MCF 10A (cell line): Measurements from ENCODE around the gene ST6GAL2. TPM values are rescaled to one million over a fixed set of nuclear protein-coding genes. Genes with fewer than 3 reads are reported as not detected.

ENCODE experiments used
- BruUV-seq: library from RNA; stranded (reverse); fragments of 400-500 nt; replicated peaks from 2 replicates; lab custom pipeline; 2021; lab: Mats Ljungman, UMichigan
- CTCF ChIA-PET: fragments of 300-600 bp; sonication (Branson Sonifier 250); formaldehyde crosslinking; extraction: SDS; loops from one replicate; lab custom pipeline; 2021; ENCODE audit warnings: antibody characterized with exemption, inconsistent platforms; lab: Yijun Ruan, JAX
- POLR2A ChIA-PET: fragments of 300-600, 350-650 bp; sonication (Branson Sonifier 250); formaldehyde crosslinking; extraction: SDS; loops from one replicate; lab custom pipeline; 2020; ENCODE audit warnings: antibody characterized with exemption, inconsistent platforms; lab: Yijun Ruan, JAX
- DNase-seq: peaks from one replicate; pipeline ENCODE4 v3.0.0-alpha.2; 2018; ENCODE audit not compliant: unreplicated experiment
- H3K27ac Mint-ChIP-seq: one replicate; pipeline ENCODE4 v1.8.0; 2022; ENCODE audit warnings: mild to moderate bottlenecking, low read depth, mixed read lengths; ENCODE audit not compliant: unreplicated experiment
- H3K27me3 Mint-ChIP-seq: one replicate; pipeline ENCODE4 v1.8.0; 2022; ENCODE audit warnings: mixed read lengths; ENCODE audit not compliant: insufficient read depth, unreplicated experiment
- H3K36me3 Mint-ChIP-seq: one replicate; pipeline ENCODE4 v1.8.0; 2022; ENCODE audit warnings: mild to moderate bottlenecking, moderate library complexity, mixed read lengths; ENCODE audit not compliant: insufficient read depth, unreplicated experiment
- H3K4me1 Mint-ChIP-seq: one replicate; pipeline ENCODE4 v1.8.0; 2022; ENCODE audit warnings: mixed read lengths; ENCODE audit not compliant: insufficient read depth, unreplicated experiment
- H3K4me3 Mint-ChIP-seq: one replicate; pipeline ENCODE4 v1.8.0; 2022; ENCODE audit warnings: mild to moderate bottlenecking, moderate library complexity, mixed read lengths; ENCODE audit not compliant: unreplicated experiment
- H3K9me3 Mint-ChIP-seq: one replicate; pipeline ENCODE4 v1.8.0; 2022; ENCODE audit warnings: mixed read lengths; ENCODE audit not compliant: unreplicated experiment
- intact Hi-C: fragments of 100-400 bp; cut with micrococcal nuclease; formaldehyde crosslinking; loops from 2 replicates; pipeline ENCODE4 v1.14.1; 2022
- total RNA-seq: library from RNA; stranded (reverse); gene quantifications from 2 replicates; pipeline ENCODE4 v1.2.3, GENCODE V29; 2022
- TF ChIP-seq, protein P1 (sequence below): fragments of 200-600 bp; IDR thresholded peaks from one replicate; pipeline ENCODE4 v1.8.0; 2022; ENCODE audit warnings: antibody characterized with exemption, mild to moderate bottlenecking; ENCODE audit not compliant: unreplicated experiment

The ST6GAL2 gene
- total RNA-seq, 1 experiment from 2014 or later = 0.68 TPM

DNA sequence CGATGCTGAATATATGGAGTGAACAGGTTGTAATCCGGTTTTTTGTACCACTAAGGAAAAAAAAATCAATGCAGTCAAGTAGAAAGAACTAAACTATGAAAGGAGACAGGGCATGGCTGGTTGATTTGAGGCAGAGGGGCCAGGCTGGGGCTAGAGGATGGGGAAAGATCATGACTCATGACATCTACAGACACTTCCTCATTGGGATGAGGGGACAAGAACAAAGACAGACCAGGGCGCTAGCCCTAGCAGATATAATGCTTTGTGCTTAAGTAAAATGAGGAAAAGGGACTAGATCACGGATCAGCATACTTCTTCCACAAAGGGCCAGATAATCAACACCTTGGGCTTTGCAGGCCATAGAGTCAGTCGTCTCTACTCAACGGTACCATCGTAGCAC is 55.8 kb downstream of the ST6GAL2 start:
- ChIA-PET POLR2A (no interaction called here), CTCF (interaction anchor here (0.8 kb wide), 1 partner anchor 62 kb away, joined by 4 read pairs; no protein-coding TSS in a partner anchor)
- BruUV-seq = no TSS peak
- no peak for DNase-seq
- no peak overlapping the region for H3K4me3 Mint-ChIP-seq
- TF ChIP-seq, protein P1, sequence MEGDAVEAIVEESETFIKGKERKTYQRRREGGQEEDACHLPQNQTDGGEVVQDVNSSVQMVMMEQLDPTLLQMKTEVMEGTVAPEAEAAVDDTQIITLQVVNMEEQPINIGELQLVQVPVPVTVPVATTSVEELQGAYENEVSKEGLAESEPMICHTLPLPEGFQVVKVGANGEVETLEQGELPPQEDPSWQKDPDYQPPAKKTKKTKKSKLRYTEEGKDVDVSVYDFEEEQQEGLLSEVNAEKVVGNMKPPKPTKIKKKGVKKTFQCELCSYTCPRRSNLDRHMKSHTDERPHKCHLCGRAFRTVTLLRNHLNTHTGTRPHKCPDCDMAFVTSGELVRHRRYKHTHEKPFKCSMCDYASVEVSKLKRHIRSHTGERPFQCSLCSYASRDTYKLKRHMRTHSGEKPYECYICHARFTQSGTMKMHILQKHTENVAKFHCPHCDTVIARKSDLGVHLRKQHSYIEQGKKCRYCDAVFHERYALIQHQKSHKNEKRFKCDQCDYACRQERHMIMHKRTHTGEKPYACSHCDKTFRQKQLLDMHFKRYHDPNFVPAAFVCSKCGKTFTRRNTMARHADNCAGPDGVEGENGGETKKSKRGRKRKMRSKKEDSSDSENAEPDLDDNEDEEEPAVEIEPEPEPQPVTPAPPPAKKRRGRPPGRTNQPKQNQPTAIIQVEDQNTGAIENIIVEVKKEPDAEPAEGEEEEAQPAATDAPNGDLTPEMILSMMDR = no peak
- H3K36me3 Mint-ChIP-seq = no peaks in the 10 kb centered on the region
- H3K9me3 Mint-ChIP-seq = peaks cover 3% of the 10 kb centered on the region
- peaks cover 14% of the 10 kb centered on the region for H3K27me3 Mint-ChIP-seq
- no peak overlapping the region for H3K27ac Mint-ChIP-seq
- intact Hi-C loops = no loop called here
- no peaks in the 10 kb centered on the region for H3K4me1 Mint-ChIP-seq

DNA sequence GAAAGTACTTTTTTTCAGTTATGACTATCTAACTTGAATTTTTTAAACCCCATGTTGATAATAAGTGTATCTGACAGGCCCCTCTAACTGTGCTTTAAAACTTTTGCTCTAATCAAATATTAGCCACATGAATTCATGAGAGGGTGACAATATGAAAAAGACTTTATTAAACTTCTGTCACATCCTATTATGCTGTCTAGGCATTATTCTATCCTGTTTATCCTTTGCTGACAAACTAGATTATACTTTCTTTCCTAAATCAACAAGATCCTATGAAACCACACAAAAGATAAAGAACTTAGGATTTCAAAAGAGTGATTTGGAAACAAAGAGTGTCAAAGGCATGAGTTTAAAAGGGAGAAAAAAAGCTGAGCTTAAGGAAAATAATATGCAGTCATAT is 57.8 kb downstream of the ST6GAL2 start:
- POLR2A ChIA-PET = no interaction called here
- no TSS peak for BruUV-seq

DNA sequence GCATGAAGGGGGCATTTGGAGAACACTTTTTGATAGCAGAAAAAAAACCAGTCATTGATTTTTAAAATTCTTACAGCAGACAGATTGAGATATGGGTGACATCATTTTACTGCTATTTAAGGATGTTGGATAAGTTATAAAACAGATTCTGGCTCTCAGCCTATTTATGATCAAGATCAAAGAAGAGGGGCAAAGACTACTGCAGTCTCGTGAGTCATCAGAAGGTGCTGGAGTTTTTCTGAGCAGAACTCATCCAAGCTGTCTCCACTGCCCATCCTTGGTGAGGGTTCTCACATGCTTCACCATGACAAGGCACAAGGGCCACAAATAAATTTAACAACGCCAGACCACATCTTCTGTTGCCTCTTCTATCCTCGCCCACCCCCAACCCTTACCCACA is 58.8 kb downstream of the ST6GAL2 start:
- TF ChIP-seq, protein P1 = no peak
- H3K9me3 Mint-ChIP-seq = peaks cover 7% of the 10 kb centered on the region
- no peaks in the 10 kb centered on the region for H3K4me1 Mint-ChIP-seq
- no peaks in the 10 kb centered on the region for H3K27me3 Mint-ChIP-seq
- intact Hi-C loops = no loop called here
- H3K27ac Mint-ChIP-seq = no peak overlapping the region
- H3K4me3 Mint-ChIP-seq = no peak overlapping the region
- ChIA-PET POLR2A (interaction anchor here (0.6 to 0.7 kb wide), 2 partner anchors 29 to 703 kb away, joined by 4 read pairs; no protein-coding TSS in a partner anchor), CTCF (no interaction called here)
- BruUV-seq = no TSS peak
- no peaks in the 10 kb centered on the region for H3K36me3 Mint-ChIP-seq
- DNase-seq = no peak

More for the DNA sequence above, 57.8 kb downstream of the ST6GAL2 start:
- H3K4me3 Mint-ChIP-seq = no peak overlapping the region
- CTCF ChIA-PET = interaction anchor here (1.0 kb wide), 1 partner anchor 35 kb away, joined by 3 read pairs; no protein-coding TSS in a partner anchor
- H3K27ac Mint-ChIP-seq = no peak overlapping the region
- no peak for DNase-seq
- H3K36me3 Mint-ChIP-seq = no peaks in the 10 kb centered on the region
- peaks cover 7% of the 10 kb centered on the region for H3K9me3 Mint-ChIP-seq
- no peaks in the 10 kb centered on the region for H3K4me1 Mint-ChIP-seq
- intact Hi-C loops = no loop called here
- H3K27me3 Mint-ChIP-seq = no peaks in the 10 kb centered on the region
- TF ChIP-seq, protein P1 = no peak

DNA sequence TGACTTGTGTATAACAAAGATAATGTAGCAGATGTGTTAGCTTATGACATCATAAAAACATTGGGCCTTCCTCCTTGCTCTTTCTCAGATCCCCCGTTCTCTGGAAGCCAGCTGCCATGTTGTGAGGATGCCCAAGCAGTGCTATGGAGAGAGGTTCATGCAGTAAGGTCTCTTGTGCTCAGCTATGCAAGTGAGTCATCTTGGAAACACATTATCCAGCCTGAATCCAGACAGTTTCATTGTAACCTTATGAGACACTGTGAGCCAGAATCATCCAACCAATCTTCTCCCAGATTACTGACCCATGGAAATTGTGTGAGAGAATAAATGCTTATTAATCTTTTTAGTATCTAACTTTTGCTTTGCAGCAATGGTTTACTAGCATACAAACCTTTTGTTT is 60.8 kb downstream of the ST6GAL2 start:
- Mint-ChIP-seq H3K4me1 (no peaks in the 10 kb centered on the region), H3K4me3 (no peak overlapping the region), H3K27me3 (no peaks in the 10 kb centered on the region), H3K27ac (no peak overlapping the region), H3K36me3 (no peaks in the 10 kb centered on the region), H3K9me3 (peaks cover 7% of the 10 kb centered on the region)
- intact Hi-C loops = no loop called here
- no peak for DNase-seq
- ChIA-PET POLR2A (no interaction called here), CTCF (interaction anchor here (0.8 kb wide), 1 partner anchor 13 kb away, joined by 6 read pairs; no protein-coding TSS in a partner anchor)
- no TSS peak for BruUV-seq
- TF ChIP-seq, protein P1 = no peak
